ENCODE measurements around the gene MCU. TPM values are rescaled to one million over a fixed set of nuclear protein-coding genes. Genes with fewer than 3 reads are reported as not detected.

MCU gene
- total and polyA plus RNA-seq, 2 donors (not counting 1 experiment from before 2014, with no cell fraction given) = 11.7 to 21.1 TPM

DNA sequence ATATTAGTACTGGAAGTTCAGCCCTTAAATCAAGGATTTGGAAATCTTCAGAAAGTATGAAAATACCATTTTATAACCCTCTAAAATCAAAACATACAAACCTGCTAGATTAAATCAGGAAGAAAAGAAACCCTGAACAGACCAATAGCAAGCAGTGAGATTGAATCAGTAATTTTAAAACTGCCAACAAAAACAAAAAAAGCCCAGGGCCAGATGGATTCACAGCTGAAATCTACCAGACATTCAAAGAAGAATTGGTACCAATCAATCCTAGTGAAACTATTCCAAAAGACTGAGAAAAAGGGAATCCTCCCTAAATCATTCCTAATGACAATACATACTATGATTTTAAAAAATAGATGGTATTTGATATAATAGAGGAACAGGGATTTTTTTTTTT, 70.1 kb downstream of the MCU start:
- Histone ChIP-seq H3K4me3 (ENCODE audit: control extremely low read depth in 1 of 5, extremely low read depth in 1 of 5, insufficient read depth in 1 of 5, low read depth in 2 of 5, low read length in 4 of 5) (no peak overlapping the region), H3K9me3 (ENCODE audit: control extremely low read depth in 1 of 3, control insufficient read depth in 2 of 3, insufficient read depth in 1 of 3, low read length in 2 of 3) (peaks cover 0 to 4% (median 0%) of the 10 kb centered on the region in 3 donors), H3K36me3 (replicated peaks in 1 of 2; ENCODE audit: control extremely low read depth in 1 of 2, control insufficient read depth in 1 of 2, extremely low read depth in 1 of 2, insufficient read depth in 2 of 2, low read length in 1 of 2) (no peaks in the 10 kb centered on the region), H3K9ac (ENCODE audit: low read length) (no peak overlapping the region), H3K27ac (ENCODE audit: low read length in 2 of 2) (no peak overlapping the region), H3K4me2 (replicated peaks; ENCODE audit: low read depth, low read length, poor library complexity, severe bottlenecking) (no peak overlapping the region), H3K79me2 (ENCODE audit: control insufficient read depth, insufficient read depth, low read length) (peaks cover 4% of the 10 kb centered on the region), H4K20me1 (ENCODE audit: control insufficient read depth, insufficient read depth, low read length, poor library complexity, severe bottlenecking) (no peaks in the 10 kb centered on the region), H3K4me1 (ENCODE audit: control insufficient read depth in 2 of 2, insufficient read depth in 2 of 2, low read length in 2 of 2) (no peaks in the 10 kb centered on the region), H2AFZ (ENCODE audit: insufficient read depth, low read depth, low read length, poor library complexity, severe bottlenecking) (no peak overlapping the region), H3K27me3 (replicated peaks in 1 of 4; ENCODE audit: control extremely low read depth in 1 of 4, control insufficient read depth in 3 of 4, insufficient read depth in 4 of 4, low read length in 3 of 4) (no peaks in the 10 kb centered on the region)
- Mint-ChIP-seq H3K4me3 (no peak overlapping the region), H3K27ac (no peak overlapping the region), H3K9me3 (ENCODE audit: insufficient read depth) (peaks cover under 1% of the 10 kb centered on the region), H3K27me3 (no peaks in the 10 kb centered on the region), H3K4me1 (no peaks in the 10 kb centered on the region)
- ChIA-PET CTCF (no interaction called here), POLR2A (no interaction called here)
- intact Hi-C loops (cut with micrococcal nuclease) = no loop called here
- no peak for TF ChIP-seq EZH2 (IDR thresholded peaks at IDR 0.05; ENCODE audit: borderline replicate concordance, insufficient read depth, low read depth, low read length, poor library complexity, severe bottlenecking)
- TF ChIP-seq, protein P1, sequence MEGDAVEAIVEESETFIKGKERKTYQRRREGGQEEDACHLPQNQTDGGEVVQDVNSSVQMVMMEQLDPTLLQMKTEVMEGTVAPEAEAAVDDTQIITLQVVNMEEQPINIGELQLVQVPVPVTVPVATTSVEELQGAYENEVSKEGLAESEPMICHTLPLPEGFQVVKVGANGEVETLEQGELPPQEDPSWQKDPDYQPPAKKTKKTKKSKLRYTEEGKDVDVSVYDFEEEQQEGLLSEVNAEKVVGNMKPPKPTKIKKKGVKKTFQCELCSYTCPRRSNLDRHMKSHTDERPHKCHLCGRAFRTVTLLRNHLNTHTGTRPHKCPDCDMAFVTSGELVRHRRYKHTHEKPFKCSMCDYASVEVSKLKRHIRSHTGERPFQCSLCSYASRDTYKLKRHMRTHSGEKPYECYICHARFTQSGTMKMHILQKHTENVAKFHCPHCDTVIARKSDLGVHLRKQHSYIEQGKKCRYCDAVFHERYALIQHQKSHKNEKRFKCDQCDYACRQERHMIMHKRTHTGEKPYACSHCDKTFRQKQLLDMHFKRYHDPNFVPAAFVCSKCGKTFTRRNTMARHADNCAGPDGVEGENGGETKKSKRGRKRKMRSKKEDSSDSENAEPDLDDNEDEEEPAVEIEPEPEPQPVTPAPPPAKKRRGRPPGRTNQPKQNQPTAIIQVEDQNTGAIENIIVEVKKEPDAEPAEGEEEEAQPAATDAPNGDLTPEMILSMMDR (IDR thresholded peaks at IDR 0.05) = no peak
- ATAC-seq (ENCODE audit: low read depth) = no peak
- no peak for DNase-seq

DNA sequence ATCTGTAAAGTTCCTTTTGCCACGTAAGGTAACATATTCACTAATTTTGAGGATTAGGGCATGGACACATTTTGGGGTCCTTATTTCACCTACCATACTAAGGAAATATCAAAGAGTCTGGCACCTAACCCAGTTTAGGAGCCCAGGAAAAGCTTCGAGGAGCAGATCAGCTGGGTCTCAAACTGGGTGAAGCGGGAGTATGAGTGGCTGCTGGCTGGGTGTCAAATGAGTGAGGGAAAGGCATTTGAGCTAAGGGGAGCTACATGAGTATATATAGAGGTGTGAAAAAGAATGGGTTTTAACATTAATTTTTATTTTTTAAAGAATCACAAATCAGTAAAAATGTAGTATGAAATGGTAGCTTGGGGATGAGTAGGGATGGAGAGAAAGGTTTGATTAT, 71.3 kb downstream of the MCU start:
- Histone ChIP-seq H3K4me2 (replicated peaks; ENCODE audit: low read depth, low read length, poor library complexity, severe bottlenecking) (no peak overlapping the region), H3K4me3 (ENCODE audit: control extremely low read depth in 1 of 5, extremely low read depth in 1 of 5, insufficient read depth in 1 of 5, low read depth in 2 of 5, low read length in 4 of 5) (no peak overlapping the region), H3K27me3 (replicated peaks in 1 of 4; ENCODE audit: control extremely low read depth in 1 of 4, control insufficient read depth in 3 of 4, insufficient read depth in 4 of 4, low read length in 3 of 4) (no peaks in the 10 kb centered on the region), H3K27ac (ENCODE audit: low read length in 2 of 2) (no peak overlapping the region), H3K36me3 (replicated peaks in 1 of 2; ENCODE audit: control extremely low read depth in 1 of 2, control insufficient read depth in 1 of 2, extremely low read depth in 1 of 2, insufficient read depth in 2 of 2, low read length in 1 of 2) (no peaks in the 10 kb centered on the region), H3K79me2 (ENCODE audit: control insufficient read depth, insufficient read depth, low read length) (peaks cover 4% of the 10 kb centered on the region), H2AFZ (ENCODE audit: insufficient read depth, low read depth, low read length, poor library complexity, severe bottlenecking) (no peak overlapping the region), H3K9ac (ENCODE audit: low read length) (no peak overlapping the region), H3K4me1 (ENCODE audit: control insufficient read depth in 2 of 2, insufficient read depth in 2 of 2, low read length in 2 of 2) (no peaks in the 10 kb centered on the region), H3K9me3 (ENCODE audit: control extremely low read depth in 1 of 3, control insufficient read depth in 2 of 3, insufficient read depth in 1 of 3, low read length in 2 of 3) (peaks cover 2 to 6% (median 2%) of the 10 kb centered on the region in 3 donors), H4K20me1 (ENCODE audit: control insufficient read depth, insufficient read depth, low read length, poor library complexity, severe bottlenecking) (no peaks in the 10 kb centered on the region)
- no peaks in the 10 kb centered on the region for H3K4me1 Mint-ChIP-seq
- intact Hi-C loops (cut with micrococcal nuclease) = no loop called here
- no peak overlapping the region for H3K27ac Mint-ChIP-seq
- H3K27me3 Mint-ChIP-seq = no peaks in the 10 kb centered on the region
- ChIA-PET POLR2A (no interaction called here), CTCF (no interaction called here)
- H3K9me3 Mint-ChIP-seq (ENCODE audit: insufficient read depth) = peaks cover 5% of the 10 kb centered on the region
- TF ChIP-seq EZH2 (IDR thresholded peaks at IDR 0.05; ENCODE audit: borderline replicate concordance, insufficient read depth, low read depth, low read length, poor library complexity, severe bottlenecking) = no peak
- TF ChIP-seq, protein P1 (IDR thresholded peaks at IDR 0.05) = no peak
- ATAC-seq (ENCODE audit: low read depth) (no peak), DNase-seq (no peak)
- no peak overlapping the region for H3K4me3 Mint-ChIP-seq
- no CpG with 5 or more reads among the region's 3 CpGs for WGBS (ENCODE audit: insufficient coverage)

All from B cell (primary cell).